Measurements from ENCODE around the gene ADRA2B. TPM values are rescaled to one million over a fixed set of nuclear protein-coding genes. Genes with fewer than 3 reads are reported as not detected.

Gene ADRA2B
- total RNA-seq, 4 donors from 2014 or later: 0.28 to 0.67 (median 0.53) TPM; not detected in 1

DNA sequence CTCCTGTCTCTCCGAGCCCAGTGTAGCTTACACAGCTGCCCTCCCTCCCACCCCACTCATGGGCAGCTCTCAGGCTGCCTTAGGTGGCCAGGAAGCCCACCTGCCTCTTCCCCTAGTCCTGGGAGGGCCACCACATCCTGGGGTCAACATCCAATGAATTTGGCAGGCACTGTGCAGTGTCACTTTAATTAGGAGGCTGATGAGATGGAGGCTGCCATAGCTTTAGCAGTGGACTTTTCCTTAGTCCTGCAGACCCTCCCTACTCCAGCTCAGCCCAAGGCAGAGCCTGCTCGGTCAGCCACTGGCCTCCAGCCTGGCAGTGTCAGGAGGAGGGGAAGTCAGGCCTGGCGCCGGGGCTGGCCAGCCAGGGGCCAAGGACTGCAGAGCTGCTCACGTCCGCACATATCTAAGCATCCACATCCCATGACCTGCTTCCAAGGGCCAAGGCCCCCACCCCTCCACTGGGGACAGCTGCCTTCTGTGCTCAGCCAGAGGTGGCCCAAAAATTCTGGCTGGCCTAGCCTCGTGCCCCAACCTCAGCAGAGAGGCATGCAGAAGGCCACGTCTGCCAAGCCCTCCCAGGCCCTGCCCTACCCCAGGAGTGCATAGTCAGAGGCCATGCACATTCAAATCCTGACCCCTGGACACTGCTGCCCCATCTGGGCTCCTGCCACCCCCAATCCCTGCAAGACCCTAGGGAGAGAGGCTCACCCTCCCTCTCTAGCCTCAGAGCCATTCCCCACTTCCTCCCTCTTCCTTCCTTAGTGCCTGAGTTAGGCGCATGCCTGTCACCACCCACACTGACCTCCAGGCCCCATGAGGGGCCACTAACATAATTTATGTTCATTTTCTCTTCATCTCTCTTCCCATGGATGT, 33.1 kb downstream of the ADRA2B start:
- Histone ChIP-seq H3K36me3 (no peaks in the 10 kb centered on the region), H3K27ac (no peak overlapping the region), H3K27me3 (no peaks in the 10 kb centered on the region), H3K4me3 (no peak overlapping the region), H3K4me1 (no peaks in the 10 kb centered on the region), H3K9me3 (no peaks in the 10 kb centered on the region)
- TF ChIP-seq, protein P1, sequence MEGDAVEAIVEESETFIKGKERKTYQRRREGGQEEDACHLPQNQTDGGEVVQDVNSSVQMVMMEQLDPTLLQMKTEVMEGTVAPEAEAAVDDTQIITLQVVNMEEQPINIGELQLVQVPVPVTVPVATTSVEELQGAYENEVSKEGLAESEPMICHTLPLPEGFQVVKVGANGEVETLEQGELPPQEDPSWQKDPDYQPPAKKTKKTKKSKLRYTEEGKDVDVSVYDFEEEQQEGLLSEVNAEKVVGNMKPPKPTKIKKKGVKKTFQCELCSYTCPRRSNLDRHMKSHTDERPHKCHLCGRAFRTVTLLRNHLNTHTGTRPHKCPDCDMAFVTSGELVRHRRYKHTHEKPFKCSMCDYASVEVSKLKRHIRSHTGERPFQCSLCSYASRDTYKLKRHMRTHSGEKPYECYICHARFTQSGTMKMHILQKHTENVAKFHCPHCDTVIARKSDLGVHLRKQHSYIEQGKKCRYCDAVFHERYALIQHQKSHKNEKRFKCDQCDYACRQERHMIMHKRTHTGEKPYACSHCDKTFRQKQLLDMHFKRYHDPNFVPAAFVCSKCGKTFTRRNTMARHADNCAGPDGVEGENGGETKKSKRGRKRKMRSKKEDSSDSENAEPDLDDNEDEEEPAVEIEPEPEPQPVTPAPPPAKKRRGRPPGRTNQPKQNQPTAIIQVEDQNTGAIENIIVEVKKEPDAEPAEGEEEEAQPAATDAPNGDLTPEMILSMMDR (IDR thresholded peaks at IDR 0.05): no peak
- no peak for TF ChIP-seq POLR2A (IDR thresholded peaks at IDR 0.05)
- DNase-seq: peak in 1 of 3 donors; percentile 46

DNA sequence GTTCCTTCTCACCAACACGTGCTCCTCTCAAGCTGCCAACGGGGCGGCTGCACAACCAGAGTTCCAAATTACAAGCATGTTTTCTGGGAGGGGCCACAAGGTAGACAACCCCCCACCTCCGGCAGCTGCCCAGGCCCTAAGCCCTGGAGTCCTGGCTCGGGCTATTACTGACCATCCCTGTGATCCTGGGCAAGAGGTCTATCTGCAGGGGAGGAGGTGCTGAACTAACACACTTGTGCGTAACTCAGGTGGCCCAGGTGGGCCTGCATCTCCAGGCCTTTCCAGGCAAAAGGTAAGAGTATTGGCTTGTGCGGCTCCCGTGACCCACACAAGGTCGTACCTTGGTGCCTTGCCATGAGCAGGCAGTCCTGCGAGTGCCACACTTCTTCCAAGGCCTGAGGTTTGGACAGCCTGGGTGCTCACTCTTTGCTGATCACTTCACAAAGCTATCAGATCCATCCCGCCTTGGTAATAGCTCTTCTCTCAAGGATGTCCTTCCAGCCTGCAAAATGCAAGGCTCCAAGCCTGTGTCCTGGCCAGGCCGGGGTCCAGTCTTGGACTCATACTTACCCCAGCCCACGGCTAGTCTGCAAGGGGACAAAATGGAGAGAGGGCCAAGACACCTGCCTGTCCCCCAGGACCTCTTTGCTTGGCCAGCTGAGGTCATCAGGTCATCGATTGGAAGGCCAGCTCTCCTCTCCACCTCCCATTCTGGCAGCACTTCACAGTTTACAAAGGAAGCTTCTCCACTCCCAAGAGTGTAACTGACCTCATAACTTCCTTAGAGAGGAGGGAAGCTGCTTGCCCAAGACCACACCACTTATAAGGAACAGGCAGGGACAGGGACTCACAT, 33.9 kb downstream of the ADRA2B start:
- Histone ChIP-seq H3K4me3 (no peak overlapping the region), H3K4me1 (no peaks in the 10 kb centered on the region), H3K9me3 (no peaks in the 10 kb centered on the region), H3K27ac (no peak overlapping the region), H3K27me3 (no peaks in the 10 kb centered on the region), H3K36me3 (no peaks in the 10 kb centered on the region)
- DNase-seq: peak in 1 of 3 donors; percentile 18
- TF ChIP-seq, protein P1 (IDR thresholded peaks at IDR 0.05): no peak
- no peak for TF ChIP-seq POLR2A (IDR thresholded peaks at IDR 0.05)

DNA sequence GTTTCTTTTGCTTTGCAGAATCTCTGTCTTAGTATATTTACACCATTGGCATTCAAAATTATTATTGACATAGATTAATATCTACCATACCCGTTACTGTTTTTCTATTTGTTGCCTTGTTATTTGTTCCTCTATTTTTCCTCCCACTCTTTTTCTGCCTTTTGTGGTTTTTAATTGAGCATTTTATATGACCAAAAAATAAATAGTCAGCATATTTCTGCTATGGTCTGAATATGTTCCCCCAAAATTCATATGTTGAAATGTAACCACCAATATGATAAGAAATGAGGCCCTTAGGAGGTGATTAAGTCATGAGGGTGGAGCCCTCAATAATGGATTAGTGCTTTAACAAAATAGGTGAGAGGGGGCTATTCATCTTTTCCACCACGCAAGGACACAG, 35.3 kb downstream of the ADRA2B start:
- H3K27me3 ChIP-seq: no peaks in the 10 kb centered on the region
- no peaks in the 10 kb centered on the region for H3K36me3 ChIP-seq
- no peak overlapping the region for H3K27ac ChIP-seq
- H3K4me3 ChIP-seq: no peak overlapping the region
- no peak for TF ChIP-seq POLR2A (IDR thresholded peaks at IDR 0.05)
- TF ChIP-seq, protein P1 (IDR thresholded peaks at IDR 0.05): no peak
- DNase-seq: no peak
- H3K9me3 ChIP-seq: no peaks in the 10 kb centered on the region
- no peaks in the 10 kb centered on the region for H3K4me1 ChIP-seq

DNA sequence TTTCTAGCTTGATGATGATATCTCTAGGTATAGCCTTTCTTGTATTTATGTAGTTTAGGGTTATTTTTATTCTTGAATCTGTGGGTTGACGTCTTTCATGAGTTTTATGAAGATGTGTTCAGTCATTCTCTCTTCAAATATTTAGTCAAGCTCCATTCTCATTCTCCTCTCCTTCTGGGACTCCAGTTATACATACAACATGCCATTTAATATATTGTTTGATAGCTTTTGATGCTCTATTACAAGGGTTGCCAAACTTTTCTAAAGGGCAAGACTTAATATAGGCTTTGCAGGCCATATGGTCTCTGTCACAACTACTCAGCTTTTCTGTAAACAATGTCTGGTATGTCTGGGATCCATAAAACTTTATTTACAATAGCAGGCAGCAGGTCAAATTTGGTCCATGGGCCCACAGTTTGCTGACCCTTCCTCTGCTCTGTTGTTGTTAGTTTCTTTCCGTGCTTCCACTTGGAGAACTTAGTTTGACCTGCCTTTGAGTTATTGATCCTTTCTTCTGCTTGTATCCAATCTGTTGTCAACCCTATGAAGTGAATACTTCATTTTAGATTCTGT, 41.1 kb downstream of the ADRA2B start:
- Histone ChIP-seq H3K36me3 (no peaks in the 10 kb centered on the region), H3K4me1 (no peaks in the 10 kb centered on the region), H3K9me3 (no peaks in the 10 kb centered on the region), H3K27me3 (no peaks in the 10 kb centered on the region), H3K4me3 (no peak overlapping the region), H3K27ac (no peak overlapping the region)
- no peak for DNase-seq
- no peak for TF ChIP-seq POLR2A (IDR thresholded peaks at IDR 0.05)
- TF ChIP-seq, protein P1 (IDR thresholded peaks at IDR 0.05): no peak

DNA sequence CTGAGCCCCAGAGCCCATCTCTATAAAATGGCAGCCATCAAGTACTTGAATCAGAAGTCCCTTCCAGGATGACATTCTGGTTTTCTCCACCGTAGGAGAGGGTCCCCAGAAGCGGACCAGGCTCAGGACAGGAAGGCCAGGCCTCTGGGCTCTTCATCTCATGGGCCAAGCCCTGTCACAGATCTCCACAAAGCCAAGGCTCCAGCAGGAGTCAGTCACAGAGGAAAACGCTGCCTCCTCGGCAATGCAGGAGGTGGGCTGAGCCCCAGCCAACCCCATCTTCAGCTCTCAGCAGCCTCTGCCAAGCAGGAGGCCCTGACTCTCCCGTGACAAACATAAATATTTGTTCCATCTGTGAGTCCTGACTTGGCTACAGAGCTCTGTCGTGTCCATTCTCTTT, 42.2 kb downstream of the ADRA2B start:
- Histone ChIP-seq H3K27ac (no peak overlapping the region), H3K9me3 (no peaks in the 10 kb centered on the region), H3K4me3 (no peak overlapping the region), H3K27me3 (no peaks in the 10 kb centered on the region), H3K36me3 (no peaks in the 10 kb centered on the region), H3K4me1 (no peaks in the 10 kb centered on the region)
- TF ChIP-seq POLR2A (IDR thresholded peaks at IDR 0.05): no peak
- TF ChIP-seq, protein P1 (IDR thresholded peaks at IDR 0.05): no peak
- no peak for DNase-seq

All from Peyer's patch (tissue), 4 donors.